Right ventricle myocardium superior (tissue), 1 donor: Measurements from ENCODE around the gene CSTA. TPM values are rescaled to one million over a fixed set of nuclear protein-coding genes. Genes with fewer than 3 reads are reported as not detected.

Experiments
- ATAC-seq: fragments of 200-7000 bp; cut with Tn5 transposase; one replicate; pipeline ENCODE4 v1.9.1; 2020; ENCODE audit warnings: mild to moderate bottlenecking; ENCODE audit not compliant: poor library complexity
- DNase-seq: peaks from one replicate; pipeline ENCODE4 v3.0.0-alpha.2; 2020
- intact Hi-C: fragments of 100-400 bp; cut with DNase I; formaldehyde crosslinking; loops from one replicate; pipeline ENCODE4 v1.11.2; 2022
- total RNA-seq: library from RNA; stranded (reverse); fragmentation: NEBNext Ultra II Directional; extraction: Animal tissue kit (Norgen Biotek cat#: 25700); gene quantifications from one replicate; pipeline ENCODE4 v1.2.1, GENCODE V29; 2021
- donor health status: DM: no; HTN: yes; CAD: no; lungs with severe emphysema.

The CSTA gene
- total RNA-seq, 1 donor from 2014 or later = 0.73 TPM

GRCh38 chr3:122315619-122316018, 9.4 kb upstream of the CSTA start:
- intact Hi-C loops = no loop called here
- DNase-seq (no peak), ATAC-seq (no peak)

GRCh38 chr3:122316368-122316767, 8.7 kb upstream of the CSTA start:
- DNase-seq (no peak), ATAC-seq (no peak)
- intact Hi-C loops = no loop called here

- no peak for ATAC-seq
- no peak for DNase-seq
- intact Hi-C loops = no loop called here
These were observed 6.4 kb upstream of the CSTA start for GRCh38 chr3:122318620-122319019.

- no peak for DNase-seq
- no peak for ATAC-seq
- intact Hi-C loops = no loop called here
These were observed 2.7 kb upstream of the CSTA start for GRCh38 chr3:122322095-122323075.

- ATAC-seq (no peak), DNase-seq (no peak)
- intact Hi-C loops = no loop called here
These were observed 721 bp downstream of the CSTA start for GRCh38 chr3:122325769-122326168.

GRCh38 chr3:122331886-122332285, 6.8 kb downstream of the CSTA start:
- ATAC-seq = no peak
- DNase-seq = no peak
- intact Hi-C loops = no loop called here

GRCh38 chr3:122332551-122332950, 7.5 kb downstream of the CSTA start:
- intact Hi-C loops = no loop called here
- ATAC-seq = no peak
- no peak for DNase-seq

GRCh38 chr3:122342803-122343202, 17.8 kb downstream of the CSTA start:
- DNase-seq (no peak), ATAC-seq (no peak)
- intact Hi-C loops = no loop called here

GRCh38 chr3:122343654-122344053, 18.6 kb downstream of the CSTA start:
- intact Hi-C loops = no loop called here
- ATAC-seq (no peak), DNase-seq (no peak)

GRCh38 chr3:122349171-122349570, 24.1 kb downstream of the CSTA start:
- no peak for DNase-seq
- ATAC-seq = no peak
- intact Hi-C loops = no loop called here

GRCh38 chr3:122350814-122351418, 25.9 kb downstream of the CSTA start:
- intact Hi-C loops = no loop called here
- no peak for DNase-seq
- no peak for ATAC-seq

- intact Hi-C loops = no loop called here
- no peak for DNase-seq
- no peak for ATAC-seq
These were observed 26.6 kb downstream of the CSTA start for GRCh38 chr3:122351612-122352011.

GRCh38 chr3:122353215-122353614, 28.2 kb downstream of the CSTA start:
- intact Hi-C loops = no loop called here
- ATAC-seq (no peak), DNase-seq (no peak)

- no peak for ATAC-seq
- intact Hi-C loops = no loop called here
These were observed 28.9 kb downstream of the CSTA start for GRCh38 chr3:122353893-122354401.

GRCh38 chr3:122355612-122356011, 30.6 kb downstream of the CSTA start:
- ATAC-seq (no peak), DNase-seq (no peak)
- intact Hi-C loops = no loop called here

More at GRCh38 chr3:122353893-122354401, 28.9 kb downstream of the CSTA start:
- no peak for DNase-seq

GRCh38 chr3:122356402-122356801, 31.4 kb downstream of the CSTA start:
- intact Hi-C loops = no loop called here
- DNase-seq = peak; percentile 48

GRCh38 chr3:122357828-122358702, 33.0 kb downstream of the CSTA start:
- ATAC-seq (no peak), DNase-seq (no peak)
- intact Hi-C loops = no loop called here

More at GRCh38 chr3:122356402-122356801, 31.4 kb downstream of the CSTA start:
- peak; percentile 41 for ATAC-seq

GRCh38 chr3:122358703-122359032, 33.6 kb downstream of the CSTA start:
- intact Hi-C loops = no loop called here
- no peak for ATAC-seq
- DNase-seq = no peak

- no peak for DNase-seq
- no peak for ATAC-seq
- intact Hi-C loops = no loop called here
These were observed 37.0 kb downstream of the CSTA start for GRCh38 chr3:122362026-122362425.
